ENCODE results near the gene NOS1AP. TPM values are rescaled to one million over a fixed set of nuclear protein-coding genes. Genes with fewer than 3 reads are reported as not detected.

Gene NOS1AP
- total RNA-seq, 4 donors from 2014 or later: 0.31 to 12.7 (median 1.7) TPM

DNA sequence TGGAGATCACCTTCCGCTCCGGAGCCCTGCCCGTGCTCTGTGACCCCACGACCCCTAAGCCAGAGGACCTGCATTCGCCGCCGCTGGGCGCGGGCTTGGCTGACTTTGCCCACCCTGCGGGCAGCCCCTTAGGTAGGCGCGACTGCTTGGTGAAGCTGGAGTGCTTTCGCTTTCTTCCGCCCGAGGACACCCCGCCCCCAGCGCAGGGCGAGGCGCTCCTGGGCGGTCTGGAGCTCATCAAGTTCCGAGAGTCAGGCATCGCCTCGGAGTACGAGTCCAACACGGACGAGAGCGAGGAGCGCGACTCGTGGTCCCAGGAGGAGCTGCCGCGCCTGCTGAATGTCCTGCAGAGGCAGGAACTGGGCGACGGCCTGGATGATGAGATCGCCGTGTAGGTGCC is 297.6 kb downstream of the NOS1AP start:
- Histone ChIP-seq H3K36me3 (no peaks in the 10 kb centered on the region), H3K4me1 (peaks cover 3 to 37% (median 9%) of the 10 kb centered on the region in 3 donors), H3K9me3 (no peaks in the 10 kb centered on the region), H3K4me3 (peak overlapping the region in 1 of 4 donors; percentile 34), H3K27ac (peak overlapping the region in 2 of 4 donors; percentile 44 to 51), H3K27me3 (no peaks in the 10 kb centered on the region)
- intact Hi-C loops (cut with DNase I): no loop called here
- no peak for TF ChIP-seq POLR2A (IDR thresholded peaks at IDR 0.05)
- TF ChIP-seq, protein P1, sequence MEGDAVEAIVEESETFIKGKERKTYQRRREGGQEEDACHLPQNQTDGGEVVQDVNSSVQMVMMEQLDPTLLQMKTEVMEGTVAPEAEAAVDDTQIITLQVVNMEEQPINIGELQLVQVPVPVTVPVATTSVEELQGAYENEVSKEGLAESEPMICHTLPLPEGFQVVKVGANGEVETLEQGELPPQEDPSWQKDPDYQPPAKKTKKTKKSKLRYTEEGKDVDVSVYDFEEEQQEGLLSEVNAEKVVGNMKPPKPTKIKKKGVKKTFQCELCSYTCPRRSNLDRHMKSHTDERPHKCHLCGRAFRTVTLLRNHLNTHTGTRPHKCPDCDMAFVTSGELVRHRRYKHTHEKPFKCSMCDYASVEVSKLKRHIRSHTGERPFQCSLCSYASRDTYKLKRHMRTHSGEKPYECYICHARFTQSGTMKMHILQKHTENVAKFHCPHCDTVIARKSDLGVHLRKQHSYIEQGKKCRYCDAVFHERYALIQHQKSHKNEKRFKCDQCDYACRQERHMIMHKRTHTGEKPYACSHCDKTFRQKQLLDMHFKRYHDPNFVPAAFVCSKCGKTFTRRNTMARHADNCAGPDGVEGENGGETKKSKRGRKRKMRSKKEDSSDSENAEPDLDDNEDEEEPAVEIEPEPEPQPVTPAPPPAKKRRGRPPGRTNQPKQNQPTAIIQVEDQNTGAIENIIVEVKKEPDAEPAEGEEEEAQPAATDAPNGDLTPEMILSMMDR (IDR thresholded peaks at IDR 0.05): no peak
- DNase-seq: no peak
- 83 to 92% methylated on average over 6 to 9 of the region's 36 CpGs for WGBS, 2 donors

DNA sequence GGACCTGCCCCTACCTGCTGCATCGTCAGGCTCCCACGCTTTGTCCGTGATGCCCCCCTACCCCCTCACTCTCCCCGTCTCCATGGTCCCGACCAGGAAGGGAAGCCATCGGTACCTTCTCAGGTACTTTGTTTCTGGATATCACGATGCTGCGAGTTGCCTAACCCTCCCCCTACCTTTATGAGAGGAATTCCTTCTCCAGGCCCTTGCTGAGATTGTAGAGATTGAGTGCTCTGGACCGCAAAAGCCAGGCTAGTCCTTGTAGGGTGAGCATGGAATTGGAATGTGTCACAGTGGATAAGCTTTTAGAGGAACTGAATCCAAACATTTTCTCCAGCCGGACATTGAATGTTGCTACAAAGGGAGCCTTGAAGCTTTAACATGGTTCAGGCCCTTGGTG is 298.3 kb downstream of the NOS1AP start:
- Histone ChIP-seq H3K27me3 (no peaks in the 10 kb centered on the region), H3K27ac (peak overlapping the region in 1 of 4 donors; percentile 44), H3K4me3 (no peak overlapping the region), H3K9me3 (no peaks in the 10 kb centered on the region), H3K36me3 (no peaks in the 10 kb centered on the region), H3K4me1 (peaks cover 3 to 44% (median 13%) of the 10 kb centered on the region in 3 donors)
- WGBS, 2 donors: 85 to 95% methylated on average over 6 to 9 of the region's 10 CpGs
- DNase-seq: no peak
- TF ChIP-seq, protein P1 (IDR thresholded peaks at IDR 0.05): no peak
- TF ChIP-seq POLR2A (IDR thresholded peaks at IDR 0.05): no peak
- intact Hi-C loops (cut with DNase I): no loop called here

DNA sequence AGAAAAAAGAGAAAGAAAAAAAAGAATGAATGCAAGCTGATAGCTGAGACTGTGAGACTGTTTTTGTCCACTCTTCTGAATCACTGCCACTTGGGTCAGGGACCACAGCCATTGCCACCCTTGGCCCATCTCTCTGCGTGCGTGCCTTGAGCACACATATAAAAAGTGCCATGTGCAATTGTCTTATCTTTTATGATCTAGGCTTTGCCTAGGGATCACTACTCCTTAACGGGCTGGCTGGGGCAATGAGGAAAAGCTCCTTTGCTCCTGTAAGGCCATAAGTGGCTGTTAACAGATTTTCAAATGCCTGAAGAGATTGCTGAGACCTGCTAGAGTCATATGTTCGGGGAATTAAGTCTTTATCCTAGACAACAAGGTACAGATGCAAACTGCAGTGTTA is 299.0 kb downstream of the NOS1AP start:
- H3K27me3 ChIP-seq: no peaks in the 10 kb centered on the region
- TF ChIP-seq, protein P1 (IDR thresholded peaks at IDR 0.05): no peak
- TF ChIP-seq POLR2A (IDR thresholded peaks at IDR 0.05): no peak
- intact Hi-C loops (cut with DNase I): no loop called here
- no peak overlapping the region for H3K4me3 ChIP-seq
- H3K27ac ChIP-seq: no peak overlapping the region
- H3K9me3 ChIP-seq: no peaks in the 10 kb centered on the region
- no peak for DNase-seq
- H3K36me3 ChIP-seq: no peaks in the 10 kb centered on the region
- WGBS, 2 donors: 63% methylated on average over 4 of the region's 4 CpGs
- peaks cover 3 to 44% (median 13%) of the 10 kb centered on the region in 3 donors for H3K4me1 ChIP-seq

DNA sequence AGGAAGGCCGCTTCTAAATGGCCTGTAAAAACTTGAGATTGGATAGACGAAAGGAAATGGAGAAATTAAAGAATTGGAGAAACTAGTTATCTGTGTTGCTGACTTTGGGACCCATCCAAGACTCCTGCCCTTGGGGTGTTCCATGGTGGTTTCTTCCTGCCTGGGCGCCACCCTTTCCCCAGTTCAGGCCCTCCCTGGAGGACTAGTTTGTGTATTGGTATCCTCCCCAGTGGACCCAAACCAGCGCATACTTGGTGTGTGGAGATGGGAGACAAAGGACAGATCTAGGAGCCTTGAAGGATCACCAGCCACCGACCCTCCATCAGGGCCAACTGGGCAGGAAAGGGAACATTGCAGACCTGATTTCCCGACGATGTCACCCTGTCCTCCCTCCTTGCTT is 300.1 kb downstream of the NOS1AP start:
- no peak overlapping the region for H3K4me3 ChIP-seq
- intact Hi-C loops (cut with DNase I): no loop called here
- DNase-seq: no peak
- H3K4me1 ChIP-seq: peaks cover 3 to 44% (median 13%) of the 10 kb centered on the region in 3 donors
- no peaks in the 10 kb centered on the region for H3K9me3 ChIP-seq
- H3K36me3 ChIP-seq: no peaks in the 10 kb centered on the region
- H3K27me3 ChIP-seq: no peaks in the 10 kb centered on the region
- WGBS, 2 donors: 67 to 77% methylated on average over 7 of the region's 7 CpGs
- no peak overlapping the region for H3K27ac ChIP-seq
- no peak for TF ChIP-seq POLR2A (IDR thresholded peaks at IDR 0.05)
- TF ChIP-seq, protein P1 (IDR thresholded peaks at IDR 0.05): no peak

DNA sequence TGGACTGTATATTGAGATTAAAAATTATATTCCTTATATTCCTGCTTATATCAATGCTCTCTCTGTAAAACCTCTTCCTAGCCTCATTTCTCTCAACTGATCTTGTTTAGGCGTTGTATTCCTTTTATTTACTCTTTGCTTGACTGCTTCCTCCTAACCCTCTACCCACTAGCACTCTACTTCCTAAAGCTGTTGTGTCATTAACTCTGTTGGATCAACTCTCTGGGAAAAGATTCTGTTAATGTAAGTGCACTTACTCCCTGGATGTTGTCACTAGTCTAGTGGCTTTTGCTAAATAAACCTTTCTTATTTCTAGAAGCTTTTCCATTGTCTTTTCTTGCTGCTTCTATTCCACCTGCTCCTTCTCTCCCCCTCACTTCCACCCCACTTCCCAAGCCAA is 300.7 kb downstream of the NOS1AP start:
- TF ChIP-seq POLR2A (IDR thresholded peaks at IDR 0.05): no peak
- TF ChIP-seq, protein P1 (IDR thresholded peaks at IDR 0.05): no peak
- no peak overlapping the region for H3K27ac ChIP-seq
- H3K4me3 ChIP-seq: no peak overlapping the region
- H3K27me3 ChIP-seq: no peaks in the 10 kb centered on the region
- WGBS, 2 donors: 72 to 88% methylated on average over 1 of the region's 1 CpG
- intact Hi-C loops (cut with DNase I): no loop called here
- no peak for DNase-seq
- peaks cover under 1 to 40% (median 13%) of the 10 kb centered on the region in 3 donors for H3K4me1 ChIP-seq
- H3K36me3 ChIP-seq: no peaks in the 10 kb centered on the region
- no peaks in the 10 kb centered on the region for H3K9me3 ChIP-seq
